ENCODE results near the gene PFDN5. TPM values are rescaled to one million over a fixed set of nuclear protein-coding genes. Genes with fewer than 3 reads are reported as not detected.

PFDN5 gene
- total RNA-seq, 2 donors from 2014 or later, result 337 to 403 TPM

DNA sequence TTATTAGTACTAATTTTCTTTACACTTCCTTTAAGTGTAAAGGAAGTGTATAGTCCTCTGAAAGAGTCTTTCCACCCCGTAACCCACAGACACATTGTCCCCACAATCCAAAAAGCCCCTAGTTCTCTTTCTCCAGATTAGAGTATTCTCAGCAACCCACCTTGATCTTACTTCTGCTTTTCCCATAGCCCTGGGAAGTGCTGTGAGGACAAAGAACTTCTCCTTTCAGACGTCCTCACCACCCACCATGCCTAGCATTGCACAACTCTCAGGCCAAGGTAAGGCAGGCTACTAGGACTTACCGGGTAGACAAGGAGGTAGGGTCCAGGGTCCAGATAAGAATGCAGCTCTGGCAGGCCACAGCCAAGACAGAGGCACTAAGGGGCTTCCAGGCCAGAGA is 18.7 kb downstream of the PFDN5 start:
- DNase-seq, result no peak
- intact Hi-C loops (cut with DNase I), result no loop called here
- ATAC-seq, result no peak

DNA sequence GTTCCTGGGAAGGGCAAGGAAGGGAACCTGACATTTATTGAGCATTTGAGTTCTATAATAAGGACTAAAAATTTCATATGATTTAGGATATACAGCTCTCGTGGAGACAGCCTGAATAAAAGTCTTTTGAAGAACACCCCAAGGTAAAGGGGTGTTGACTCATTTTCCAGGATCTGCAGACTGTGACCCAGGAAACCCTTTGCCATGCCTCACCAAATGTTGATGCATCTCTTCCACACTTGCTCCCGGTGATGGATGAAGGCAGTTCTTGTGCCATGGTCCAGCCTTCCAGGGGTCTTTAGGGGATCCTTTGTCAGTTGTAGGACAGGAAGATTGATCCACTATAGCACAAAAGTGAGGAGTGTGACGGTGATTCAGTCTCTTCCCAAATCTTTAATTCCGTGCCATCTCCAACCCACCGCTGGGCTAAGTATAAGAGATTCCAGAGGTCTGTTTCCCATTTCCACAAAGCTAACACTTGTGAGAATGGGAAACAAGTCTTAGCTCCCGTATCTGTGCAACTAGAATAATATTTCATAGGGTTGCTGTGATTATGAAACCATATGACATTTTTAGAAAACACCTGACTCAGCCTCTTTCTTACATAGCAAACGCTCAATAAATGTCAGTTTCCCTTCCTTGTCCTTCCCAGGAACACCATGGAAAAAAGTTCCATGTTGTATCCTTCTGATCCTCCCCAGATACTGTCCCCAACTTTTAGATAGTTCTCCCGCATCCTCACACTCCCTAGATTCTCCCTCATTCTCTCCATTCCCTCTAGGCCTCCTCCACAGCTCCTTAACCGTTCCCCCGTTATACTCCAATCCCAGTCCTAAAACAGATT is 25.2 kb downstream of the PFDN5 start:
- TF ChIP-seq, protein P1, sequence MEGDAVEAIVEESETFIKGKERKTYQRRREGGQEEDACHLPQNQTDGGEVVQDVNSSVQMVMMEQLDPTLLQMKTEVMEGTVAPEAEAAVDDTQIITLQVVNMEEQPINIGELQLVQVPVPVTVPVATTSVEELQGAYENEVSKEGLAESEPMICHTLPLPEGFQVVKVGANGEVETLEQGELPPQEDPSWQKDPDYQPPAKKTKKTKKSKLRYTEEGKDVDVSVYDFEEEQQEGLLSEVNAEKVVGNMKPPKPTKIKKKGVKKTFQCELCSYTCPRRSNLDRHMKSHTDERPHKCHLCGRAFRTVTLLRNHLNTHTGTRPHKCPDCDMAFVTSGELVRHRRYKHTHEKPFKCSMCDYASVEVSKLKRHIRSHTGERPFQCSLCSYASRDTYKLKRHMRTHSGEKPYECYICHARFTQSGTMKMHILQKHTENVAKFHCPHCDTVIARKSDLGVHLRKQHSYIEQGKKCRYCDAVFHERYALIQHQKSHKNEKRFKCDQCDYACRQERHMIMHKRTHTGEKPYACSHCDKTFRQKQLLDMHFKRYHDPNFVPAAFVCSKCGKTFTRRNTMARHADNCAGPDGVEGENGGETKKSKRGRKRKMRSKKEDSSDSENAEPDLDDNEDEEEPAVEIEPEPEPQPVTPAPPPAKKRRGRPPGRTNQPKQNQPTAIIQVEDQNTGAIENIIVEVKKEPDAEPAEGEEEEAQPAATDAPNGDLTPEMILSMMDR (IDR thresholded peaks at IDR 0.05), result no peak
- Histone ChIP-seq H3K36me3 (replicated peaks in 1 of 2; ENCODE audit: insufficient read depth in 1 of 2, low read depth in 2 of 2) (peaks cover 0 to 5% of the 10 kb centered on the region in 2 donors), H3K4me3 (peak overlapping the region; percentile 40 to 93), H3K27me3 (no peaks in the 10 kb centered on the region), H3K27ac (peak overlapping the region; percentile 77 to 94 (median 87)), H3K9me3 (no peaks in the 10 kb centered on the region), H3K4me1 (peaks cover 33% of the 10 kb centered on the region)
- no peak for DNase-seq
- no peak for ATAC-seq
- WGBS, 2 donors, result 30 to 31% methylated on average over 10 of the region's 10 CpGs
- intact Hi-C loops (cut with DNase I), result no loop called here

More for the DNA sequence above, 18.7 kb downstream of the PFDN5 start:
- H3K36me3 ChIP-seq (replicated peaks in 1 of 2; ENCODE audit: insufficient read depth in 1 of 2, low read depth in 2 of 2), result peaks cover 0 to 24% of the 10 kb centered on the region in 2 donors
- no peaks in the 10 kb centered on the region for H3K9me3 ChIP-seq
- no peak overlapping the region for H3K4me3 ChIP-seq
- WGBS, 2 donors, result 47 to 95% methylated on average over 2 to 3 of the region's 3 CpGs
- H3K27ac ChIP-seq, result no peak overlapping the region
- no peaks in the 10 kb centered on the region for H3K27me3 ChIP-seq
- TF ChIP-seq, protein P1 (IDR thresholded peaks at IDR 0.05), result no peak
- TF ChIP-seq POLR2A (IDR thresholded peaks at IDR 0.05), result no peak
- no peaks in the 10 kb centered on the region for H3K4me1 ChIP-seq

DNA sequence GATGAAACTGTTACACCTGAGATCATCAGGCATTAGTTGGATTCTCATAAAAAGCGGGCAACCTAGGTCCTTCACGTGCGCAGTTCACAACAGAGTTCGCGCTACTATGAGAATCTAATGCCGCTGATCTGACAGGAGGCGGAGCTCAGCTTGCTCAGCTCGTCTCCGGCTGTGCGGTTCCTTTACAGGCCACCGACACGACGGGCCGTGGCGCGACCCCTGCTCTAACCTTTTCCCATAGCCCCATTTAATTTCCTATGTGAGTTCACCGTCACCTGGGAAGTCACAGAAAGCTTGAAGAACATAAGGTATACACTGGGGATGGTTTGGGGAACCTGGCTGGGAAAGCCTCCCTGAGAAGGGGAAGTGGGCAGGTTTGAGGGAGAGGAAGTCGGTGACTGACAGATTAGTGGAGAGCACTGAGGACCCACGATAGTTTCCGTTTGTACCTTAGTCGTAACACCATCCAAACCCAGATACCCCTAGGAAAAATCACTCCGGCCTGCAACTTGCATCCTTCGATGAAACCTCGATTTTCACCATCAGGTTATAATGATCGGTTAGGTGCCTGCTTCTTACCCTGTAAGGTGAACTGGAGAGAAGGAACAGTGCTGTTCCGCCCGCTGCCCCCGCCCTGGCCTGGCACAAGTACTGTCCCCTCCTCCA is 28.9 kb downstream of the PFDN5 start:
- Histone ChIP-seq H3K4me1 (peaks cover 39% of the 10 kb centered on the region), H3K27me3 (no peaks in the 10 kb centered on the region), H3K4me3 (no peak overlapping the region), H3K36me3 (replicated peaks in 1 of 2; ENCODE audit: insufficient read depth in 1 of 2, low read depth in 2 of 2) (peaks cover 0 to under 1% of the 10 kb centered on the region in 2 donors), H3K27ac (peak overlapping the region; percentile 44 to 85 (median 68)), H3K9me3 (no peaks in the 10 kb centered on the region)
- intact Hi-C loops (cut with DNase I), result no loop called here
- WGBS, 2 donors, result 7 to 24% methylated on average over 26 to 28 of the region's 28 CpGs
- ATAC-seq (no peak), DNase-seq (peak; percentile 24 to 42 (median 35))
- TF ChIP-seq, protein P1 (IDR thresholded peaks at IDR 0.05), result no peak
- no peak for TF ChIP-seq POLR2A (IDR thresholded peaks at IDR 0.05)

DNA sequence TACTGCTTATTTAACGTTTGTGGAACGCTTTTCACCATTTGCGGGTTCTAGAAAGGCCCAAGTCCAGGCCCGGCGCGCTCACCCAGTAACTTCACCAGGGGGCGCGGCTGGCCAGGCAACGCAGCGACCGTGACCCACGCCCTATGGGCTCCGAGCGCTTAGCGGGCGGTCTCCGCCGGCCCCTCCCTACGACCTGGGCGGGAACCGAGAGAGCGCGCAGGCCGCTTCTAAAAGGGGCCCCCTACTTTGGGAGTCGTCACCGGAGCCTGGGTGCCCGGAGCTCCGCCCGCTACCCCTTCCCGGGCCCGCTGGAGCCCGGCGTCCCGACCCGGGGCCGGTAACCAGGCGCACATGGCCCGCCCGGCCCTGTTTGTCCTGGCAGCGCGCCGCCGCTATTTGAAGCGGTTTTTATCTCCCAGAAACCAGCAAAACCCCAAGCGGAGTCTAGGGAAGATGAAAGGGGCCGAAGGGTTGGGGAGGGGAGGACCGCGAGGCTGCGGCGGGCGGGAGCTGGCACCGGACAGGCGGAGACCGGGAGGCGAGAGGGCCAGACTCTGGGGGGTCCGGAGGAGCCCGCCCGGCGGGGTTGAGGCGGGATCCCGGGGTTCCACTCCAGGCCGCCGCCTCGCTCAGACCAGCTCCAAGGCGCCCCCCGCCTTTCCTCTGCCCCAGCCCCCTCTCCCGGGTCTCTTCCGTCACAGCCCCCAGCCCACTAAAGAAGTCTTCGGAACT is 29.6 kb downstream of the PFDN5 start:
- Histone ChIP-seq H3K27me3 (no peaks in the 10 kb centered on the region), H3K4me3 (peak overlapping the region; percentile 17 to 56), H3K36me3 (replicated peaks in 1 of 2; ENCODE audit: insufficient read depth in 1 of 2, low read depth in 2 of 2) (no peaks in the 10 kb centered on the region), H3K9me3 (no peaks in the 10 kb centered on the region), H3K27ac (peak overlapping the region; percentile 44 to 85 (median 68)), H3K4me1 (peaks cover 38% of the 10 kb centered on the region)
- intact Hi-C loops (cut with DNase I), result no loop called here
- TF ChIP-seq, protein P1 (IDR thresholded peaks at IDR 0.05), result peak; percentile 56 to 85 (median 79)
- TF ChIP-seq POLR2A (IDR thresholded peaks at IDR 0.05), result peak; percentile 49 to 69 (median 67)
- WGBS, 2 donors, result 0 to 1% methylated on average over 13 to 65 of the region's 69 CpGs
- ATAC-seq (peak; percentile 74), DNase-seq (peak; percentile 89 to 93 (median 92))
